Lung (tissue), 12 donors: ENCODE data around the gene KIF1B. TPM values are rescaled to one million over a fixed set of nuclear protein-coding genes. Genes with fewer than 3 reads are reported as not detected.
"Not testable (repeated sequence)": the region's sequence is repeated elsewhere in the genome, so short reads cannot be mapped to it uniquely, and the experiment has no call there.

ENCODE experiments used
- ATAC-seq: fragments of 200-7000 bp; cut with Tn5 transposase; one replicate; pipeline ENCODE4 v1.9.1; 2020; ENCODE audit warnings: moderate number of reproducible peaks; ENCODE audit not compliant: insufficient read depth, low FRiP score
- DNase-seq, 3 donors: peaks; one replicate each; pipeline ENCODE4 v3.0.0-alpha.2; 2013 to 2017
- H3K27ac ChIP-seq, 2 donors: one replicate each; pipeline ENCODE4 v1.5.1; 2013; ENCODE audit warnings: mild to moderate bottlenecking in 2 of 2, moderate library complexity in 2 of 2, control low read depth in 1 of 2, inconsistent platforms in 1 of 2, low read depth in 1 of 2, low read length in 1 of 2
- H3K27me3 ChIP-seq, 3 donors: one replicate each; pipeline ENCODE4 v1.5.1; 2013; ENCODE audit warnings: low read length in 2 of 3; ENCODE audit not compliant: control insufficient read depth in 3 of 3, insufficient read depth in 3 of 3
- H3K36me3 ChIP-seq, 4 donors: one replicate each; pipeline ENCODE4 v1.5.1; 2013; ENCODE audit warnings: low read length in 4 of 4, mild to moderate bottlenecking in 1 of 4, moderate library complexity in 1 of 4; ENCODE audit not compliant: control insufficient read depth in 4 of 4, insufficient read depth in 4 of 4
- H3K4me1 ChIP-seq, 5 donors: one replicate each; pipeline ENCODE4 v1.5.1; 2013; ENCODE audit warnings: low read length in 5 of 5, mild to moderate bottlenecking in 2 of 5, moderate library complexity in 1 of 5; ENCODE audit not compliant: control insufficient read depth in 5 of 5, insufficient read depth in 5 of 5
- H3K4me3 ChIP-seq: one replicate; pipeline ENCODE4 v1.5.1; 2013; ENCODE audit warnings: mild to moderate bottlenecking, control low read depth, moderate library complexity
- H3K9ac ChIP-seq, 2 donors: one replicate each; pipeline ENCODE4 v1.5.1; 2013; ENCODE audit warnings: low read length in 2 of 2, control low read depth in 1 of 2; ENCODE audit not compliant: insufficient read depth in 1 of 2
- H3K9me3 ChIP-seq, 4 donors: one replicate each; pipeline ENCODE4 v1.5.1; 2013; ENCODE audit warnings: low read length in 3 of 4, mild to moderate bottlenecking in 1 of 4, moderate library complexity in 1 of 4; ENCODE audit not compliant: control insufficient read depth in 4 of 4, insufficient read depth in 3 of 4
- CTCF ChIP-seq: IDR thresholded peaks from 2 replicates; pipeline ENCODE4 v1.5.1; 2012; ENCODE audit warnings: mild to moderate bottlenecking; ENCODE audit errors: control extremely low read depth, extremely low read depth
- WGBS, 2 donors: extraction: QIAGEN DNeasy Blood & Tissue Kit; methylation state at CpG; one replicate each; pipeline ENCODE4 v1.1.7; 2013; 5-methylcytosine and 5-hydroxymethylcytosine counted together
- polyA plus RNA-seq, 2 donors: library from polyadenylated mRNA; stranded (reverse); fragments of 200-250 nt; gene quantifications; one replicate each; pipeline ENCODE4 v1.2.1, GENCODE V29; 2013
- total RNA-seq, 2 donors: library from RNA; depleted of rRNA in 1 of 2; stranded (reverse); fragments of >200 nt in 1 of 2; gene quantifications; one replicate each; pipeline ENCODE4 v1.2.1, GENCODE V29; 2014 to 2021
- donor health status: control.
- donor health status: control.
- donor health status: Bipolar disorder and iron deficiency.
- donor health status: healthy.
- donor health status: DM: yes; HTN: yes; CAD: no.

KIF1B gene
- total and polyA plus RNA-seq, 4 donors: 9.7 to 64.0 (median 24.4) TPM

- peak; percentile 92 for ATAC-seq
- H3K27me3 ChIP-seq, H3K9me3 ChIP-seq, H3K9ac ChIP-seq, H3K4me1 ChIP-seq, H3K4me3 ChIP-seq: not testable (repeated sequence)
- H3K36me3 ChIP-seq: peaks cover 18 to 28% (median 23%) of the 10 kb centered on the region in 4 donors
- 35 to 36% methylated on average over 14 of the region's 14 CpGs for WGBS, 2 donors
- H3K27ac ChIP-seq: peak overlapping the region; percentile 18 to 27
- DNase-seq: peak; percentile 64 to 78 (median 77)
- peak; percentile 77 for TF ChIP-seq CTCF
Measured at GRCh38 chr1:10377365-10378029, 167.1 kb downstream of the KIF1B start.

GRCh38 chr1:10378081-10378841 lies 167.9 kb downstream of the KIF1B start:
- Histone ChIP-seq H3K9ac (no peak overlapping the region), H3K27me3 (no peaks in the 10 kb centered on the region)

GRCh38 chr1:10379101-10379620 lies 168.8 kb downstream of the KIF1B start:
- ATAC-seq (no peak), DNase-seq (no peak)
- H3K4me3 ChIP-seq: no peak overlapping the region
- H3K9ac ChIP-seq: no peak overlapping the region
- no peaks in the 10 kb centered on the region for H3K9me3 ChIP-seq
- H3K27ac ChIP-seq: no peak overlapping the region
- no peaks in the 10 kb centered on the region for H3K27me3 ChIP-seq
- no peak for TF ChIP-seq CTCF
- peaks cover 18 to 24% (median 19%) of the 10 kb centered on the region in 4 donors for H3K36me3 ChIP-seq
- 86 to 91% methylated on average over 10 of the region's 10 CpGs for WGBS, 2 donors
- H3K4me1 ChIP-seq: no peaks in the 10 kb centered on the region

More at GRCh38 chr1:10378081-10378841, 167.9 kb downstream of the KIF1B start:
- H3K36me3 ChIP-seq: peaks cover 18 to 28% (median 23%) of the 10 kb centered on the region in 4 donors
- no peak for TF ChIP-seq CTCF
- no peaks in the 10 kb centered on the region for H3K4me1 ChIP-seq
- H3K9me3 ChIP-seq: no peaks in the 10 kb centered on the region
- peak overlapping the region; percentile 18 to 27 for H3K27ac ChIP-seq
- WGBS, 2 donors: 44 to 69% methylated on average over 15 of the region's 15 CpGs
- peak in 2 of 3 donors; percentile 19 to 30 for DNase-seq
- no peak overlapping the region for H3K4me3 ChIP-seq
- ATAC-seq: no peak
